HG03571 (cell line): ENCODE results near the gene PCDH1.

ENCODE experiments used
- ATAC-seq: cut with Tn5 transposase; IDR thresholded peaks from one replicate; pipeline ENCODE4 v1.9.1; 2021; ENCODE audit not compliant: unreplicated experiment

PCDH1 gene

GRCh38 chr5:141875022-141875740 lies 3.0 kb downstream of the PCDH1 start:
- no peak for ATAC-seq

GRCh38 chr5:141874262-141874964 lies 3.8 kb downstream of the PCDH1 start:
- ATAC-seq: no peak

- no peak for ATAC-seq
Observed at GRCh38 chr5:141873933-141874261, 4.3 kb downstream of the PCDH1 start.

- no peak for ATAC-seq
Observed at GRCh38 chr5:141872496-141873356, 5.5 kb downstream of the PCDH1 start.

GRCh38 chr5:141871870-141872269 lies 6.3 kb downstream of the PCDH1 start:
- ATAC-seq: no peak

- no peak for ATAC-seq
Observed at GRCh38 chr5:141870871-141871270, 7.3 kb downstream of the PCDH1 start.

- no peak for ATAC-seq
Observed at GRCh38 chr5:141870228-141870627, 8.0 kb downstream of the PCDH1 start.

GRCh38 chr5:141869514-141869913 lies 8.7 kb downstream of the PCDH1 start:
- ATAC-seq: no peak

- no peak for ATAC-seq
Observed at GRCh38 chr5:141869040-141869439, 9.2 kb downstream of the PCDH1 start.

- ATAC-seq: no peak
Observed at GRCh38 chr5:141868541-141868940, 9.7 kb downstream of the PCDH1 start.

GRCh38 chr5:141867651-141868050 lies 10.6 kb downstream of the PCDH1 start:
- ATAC-seq: no peak

GRCh38 chr5:141867139-141867538 lies 11.1 kb downstream of the PCDH1 start:
- no peak for ATAC-seq

GRCh38 chr5:141866096-141866495 lies 12.1 kb downstream of the PCDH1 start:
- no peak for ATAC-seq

- ATAC-seq: no peak
Observed at GRCh38 chr5:141865406-141865805, 12.8 kb downstream of the PCDH1 start.

GRCh38 chr5:141864371-141865370 lies 13.5 kb downstream of the PCDH1 start:
- ATAC-seq: no peak

GRCh38 chr5:141863569-141864178 lies 14.5 kb downstream of the PCDH1 start:
- no peak for ATAC-seq

GRCh38 chr5:141862936-141863543 lies 15.2 kb downstream of the PCDH1 start:
- ATAC-seq: no peak

GRCh38 chr5:141861194-141861593 lies 17.0 kb downstream of the PCDH1 start:
- ATAC-seq: no peak

- ATAC-seq: no peak
Observed at GRCh38 chr5:141858079-141858765, 20.0 kb downstream of the PCDH1 start.
